Mesodermal cell (in vitro differentiated cells): ENCODE data around the gene ZSCAN26.

ENCODE experiments used
- H3K27ac ChIP-seq: 2 replicates; pipeline ENCODE4 v1.7.0; 2013; ENCODE audit warnings: mild to moderate bottlenecking, low read depth, low read length, moderate library complexity; ENCODE audit not compliant: severe bottlenecking
- H3K36me3 ChIP-seq: 2 replicates; pipeline ENCODE4 v1.7.1; 2013; ENCODE audit warnings: mild to moderate bottlenecking, low read length, moderate library complexity; ENCODE audit not compliant: control insufficient read depth, insufficient read depth
- H3K4me1 ChIP-seq: one replicate; pipeline ENCODE4 v1.7.1; 2013; ENCODE audit warnings: mild to moderate bottlenecking, low read length; ENCODE audit not compliant: insufficient read depth, control insufficient read depth, poor library complexity, severe bottlenecking
- H3K4me3 ChIP-seq: 2 replicates; pipeline ENCODE4 v1.7.0; 2013; ENCODE audit warnings: low read length, control low read depth, mild to moderate bottlenecking; ENCODE audit not compliant: insufficient read depth, poor library complexity, severe bottlenecking; ENCODE audit errors: extremely low read depth
- H3K9me3 ChIP-seq: 2 replicates; pipeline ENCODE4 v1.7.1; 2013; ENCODE audit warnings: mild to moderate bottlenecking, low read length, moderate library complexity; ENCODE audit not compliant: control insufficient read depth
- WGBS, 2 experiments: methylation state at CpG; one replicate each; pipeline ENCODE4 v1.1.5; 2013; ENCODE audit warnings: missing lambda C conversion rate in 2 of 2; ENCODE audit not compliant: insufficient coverage in 2 of 2; 5-methylcytosine and 5-hydroxymethylcytosine counted together

The ZSCAN26 gene

DNA sequence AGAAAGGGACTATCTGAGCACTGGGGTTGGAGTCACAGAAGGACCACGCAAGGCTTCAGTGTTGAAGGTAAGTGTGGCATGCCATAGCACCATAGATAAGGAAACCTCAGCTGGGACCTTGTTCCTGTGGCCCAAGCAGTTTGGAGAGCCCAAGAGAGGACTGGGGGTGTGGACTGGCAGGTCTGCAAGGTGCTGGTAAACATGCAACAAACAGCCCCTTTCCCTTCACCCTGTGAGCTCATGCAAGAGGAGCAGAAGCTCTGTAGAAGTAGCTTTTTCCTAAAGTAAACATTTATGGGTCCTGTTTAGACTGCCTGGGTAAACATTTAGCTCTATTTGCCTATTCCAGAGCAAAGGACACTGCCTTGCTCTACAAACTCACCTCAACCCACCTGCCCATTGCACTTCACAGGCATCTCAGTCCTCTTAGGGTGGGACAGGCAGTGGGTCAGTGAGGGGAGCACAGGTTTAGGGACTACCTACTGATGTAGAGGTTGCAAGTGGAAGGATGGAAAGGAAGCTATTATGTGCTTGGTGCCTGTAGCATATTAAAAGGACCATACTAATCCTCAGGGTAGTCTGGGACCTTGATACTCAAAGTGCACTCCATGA lies 57.0 kb downstream of the ZSCAN26 start:
- Histone ChIP-seq H3K27ac (no peak overlapping the region), H3K36me3 (peaks cover 21% of the 10 kb centered on the region), H3K9me3 (peaks cover 22% of the 10 kb centered on the region), H3K4me3 (no peak overlapping the region), H3K4me1 (no peaks in the 10 kb centered on the region)
- 91% methylated on average over 1 of the region's 1 CpG; no CpG with 5 or more reads in 1 of the 2 experiments for WGBS, 2 experiments

DNA sequence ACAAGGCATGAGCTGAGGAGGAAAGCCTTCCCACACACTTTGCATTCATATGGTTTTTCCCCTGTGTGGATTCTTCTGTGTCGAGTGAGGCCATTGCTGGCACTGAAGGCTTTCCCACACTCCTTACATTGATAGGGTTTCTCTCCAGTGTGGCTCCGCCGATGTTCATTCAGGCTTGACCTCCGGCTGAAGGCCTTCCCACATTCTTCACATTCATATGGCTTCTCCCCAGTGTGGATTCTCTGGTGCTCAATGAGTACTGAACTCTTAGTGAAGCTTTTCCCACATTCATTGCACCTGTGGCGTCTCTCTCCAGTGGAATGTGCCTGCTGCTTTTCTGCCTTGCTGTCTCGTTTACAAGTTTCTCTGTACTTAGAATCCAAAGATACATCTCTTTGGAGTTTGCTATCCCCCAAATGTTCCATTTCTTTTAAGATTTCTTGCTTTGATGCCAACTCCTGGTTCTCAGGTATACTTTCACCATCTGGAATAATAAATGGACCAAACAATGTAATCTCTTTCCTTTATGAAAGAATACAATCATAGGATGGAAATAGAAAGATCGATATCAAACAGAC lies 59.5 kb downstream of the ZSCAN26 start:
- 85 to 95% methylated on average over 5 to 6 of the region's 7 CpGs for WGBS, 2 experiments
- H3K27ac ChIP-seq: no peak overlapping the region
- no peak overlapping the region for H3K4me3 ChIP-seq
- H3K9me3 ChIP-seq: peaks cover 26% of the 10 kb centered on the region
- no peaks in the 10 kb centered on the region for H3K4me1 ChIP-seq
- peaks cover 21% of the 10 kb centered on the region for H3K36me3 ChIP-seq
